LHCN-M2 (cell line): Measurements from ENCODE around the gene NEFH. TPM values are rescaled to one million over a fixed set of nuclear protein-coding genes. Genes with fewer than 3 reads are reported as not detected.
A peak's percentile ranks its signal among the peaks of the same experiment; 100 is the strongest.

Source experiments
- DNase-seq: peaks from one replicate; pipeline ENCODE4 v3.0.0-alpha.2; 2012; ENCODE audit warnings: low read depth
- total RNA-seq: library from RNA; depleted of rRNA; stranded (reverse); fragments of >200 nt; gene quantifications from 2 replicates; pipeline ENCODE4 v1.2.3, GENCODE V29; 2014

Gene NEFH
- total RNA-seq, 1 experiment from 2014 or later = 4.2 TPM

- peak; percentile 67 for DNase-seq
These were observed 23.9 kb downstream of the NEFH start for GRCh38 chr22:29503811-29504372.

- DNase-seq = no peak
These were observed 29.3 kb downstream of the NEFH start for GRCh38 chr22:29509298-29509697.

- no peak for DNase-seq
These were observed 29.8 kb downstream of the NEFH start for GRCh38 chr22:29509815-29510214.

GRCh38 chr22:29510542-29510941 is 30.5 kb downstream of the NEFH start:
- DNase-seq = no peak

GRCh38 chr22:29511126-29511862 is 31.3 kb downstream of the NEFH start:
- peak; percentile 9 for DNase-seq

GRCh38 chr22:29512031-29512430 is 32.0 kb downstream of the NEFH start:
- DNase-seq = no peak

GRCh38 chr22:29517215-29517908 is 37.3 kb downstream of the NEFH start:
- DNase-seq = no peak

- no peak for DNase-seq
These were observed 38.4 kb downstream of the NEFH start for GRCh38 chr22:29518427-29518826.

- DNase-seq = no peak
These were observed 40.0 kb downstream of the NEFH start for GRCh38 chr22:29519996-29520395.

GRCh38 chr22:29520851-29521250 is 40.8 kb downstream of the NEFH start:
- DNase-seq = peak; percentile 60

GRCh38 chr22:29521526-29521925 is 41.5 kb downstream of the NEFH start:
- no peak for DNase-seq

GRCh38 chr22:29523761-29524160 is 43.7 kb downstream of the NEFH start:
- DNase-seq = no peak

GRCh38 chr22:29524442-29525191 is 44.6 kb downstream of the NEFH start:
- peak; percentile 20 for DNase-seq

- no peak for DNase-seq
These were observed 48.1 kb downstream of the NEFH start for GRCh38 chr22:29528144-29528543.

GRCh38 chr22:29530716-29531115 is 50.7 kb downstream of the NEFH start:
- no peak for DNase-seq

GRCh38 chr22:29531419-29531818 is 51.4 kb downstream of the NEFH start:
- no peak for DNase-seq

GRCh38 chr22:29536411-29536810 is 56.4 kb downstream of the NEFH start:
- DNase-seq = no peak

- DNase-seq = no peak
These were observed 59.1 kb downstream of the NEFH start for GRCh38 chr22:29539105-29539504.
